Uterus (tissue), 4 donors: Measurements from ENCODE around the gene NXF1. TPM values are rescaled to one million over a fixed set of nuclear protein-coding genes. Genes with fewer than 3 reads are reported as not detected.
"Not testable (repeated sequence)": the region's sequence is repeated elsewhere in the genome, so short reads cannot be mapped to it uniquely, and the experiment has no call there.

Experiments
- DNase-seq, 2 donors: peaks; one replicate each; pipeline ENCODE4 v3.0.0-alpha.2; 2019 to 2020
- H3K27ac ChIP-seq, 2 donors: fragments of 200-600 bp; sonication (generic); 1 replicate in 1 of 2; 2 replicates in 1 of 2; pipeline ENCODE4 v1.5.1; 2016 to 2018
- H3K27me3 ChIP-seq, 2 donors: fragments of 200-600 bp; sonication (generic); one replicate each; pipeline ENCODE4 v1.5.1; 2018 to 2019; ENCODE audit warnings: control low read depth in 1 of 2
- H3K36me3 ChIP-seq, 2 donors: fragments of 200-600 bp; sonication (generic); one replicate each; pipeline ENCODE4 v1.5.1; 2019; ENCODE audit warnings: control low read depth in 1 of 2
- H3K4me1 ChIP-seq, 2 donors: fragments of 200-600 bp; sonication (generic); one replicate each; pipeline ENCODE4 v1.5.1; 2018 to 2019; ENCODE audit warnings: control low read depth in 1 of 2
- H3K4me3 ChIP-seq, 2 donors: fragments of 200-600 bp; sonication (generic); 1 replicate in 1 of 2; 2 replicates in 1 of 2; pipeline ENCODE4 v1.5.1; 2018 to 2019; ENCODE audit warnings: mild to moderate bottlenecking in 1 of 2
- H3K9me3 ChIP-seq, 2 donors: fragments of 200-600 bp; sonication (generic); one replicate each; pipeline ENCODE4 v1.5.1; 2019; ENCODE audit warnings: control low read depth in 1 of 2
- CTCF ChIP-seq, 4 experiments: fragments of 200-600 bp in 2 of 4; fragments of 450-650 bp in 2 of 4; sonication (generic) in 2 of 4; IDR thresholded peaks; one replicate each; pipeline ENCODE4 v1.5.1; 2016 to 2019; ENCODE audit warnings: antibody characterized with exemption in 4 of 4, mild to moderate bottlenecking in 2 of 4, moderate library complexity in 1 of 4
- POLR2A ChIP-seq, 2 donors: fragments of 450-650 bp; IDR thresholded peaks; one replicate each; pipeline ENCODE4 v1.6.1; 2016; ENCODE audit warnings: antibody characterized with exemption in 2 of 2, mild to moderate bottlenecking in 1 of 2, moderate library complexity in 1 of 2
- intact Hi-C: fragments of 100-400 bp; cut with DNase I; formaldehyde crosslinking; loops from one replicate; pipeline ENCODE4 v1.15.1; 2023; ENCODE audit warnings: low total_unique reads
- total RNA-seq, 4 donors: library from RNA; depleted of rRNA in 3 of 4; stranded (reverse); fragments of >200 nt in 3 of 4; gene quantifications; one replicate each; pipeline versions ENCODE4 v1.1.0 to v1.2.4, GENCODE V29; 2014 to 2023
- donor health status: DM: yes; HTN: yes; CAD: no.

NXF1 gene
- total RNA-seq, 4 donors from 2014 or later: 41.0 to 96.2 (median 50.2) TPM

GRCh38 chr11:62770778-62771143 lies 34.5 kb downstream of the NXF1 start:
- peak; percentile 42 to 47 for DNase-seq
- no peaks in the 10 kb centered on the region for H3K36me3 ChIP-seq
- no peaks in the 10 kb centered on the region for H3K9me3 ChIP-seq
- peak overlapping the region; percentile 94 to 96 for H3K27ac ChIP-seq
- TF ChIP-seq CTCF (IDR thresholded peaks at IDR 0.05): peak in 1 of 4 experiments; percentile 1
- no peak for TF ChIP-seq POLR2A (IDR thresholded peaks at IDR 0.05)
- H3K4me3 ChIP-seq: peak overlapping the region; percentile 57 to 66
- H3K27me3 ChIP-seq: no peaks in the 10 kb centered on the region
- H3K4me1 ChIP-seq: peaks cover 0 to 10% of the 10 kb centered on the region in 2 donors
- intact Hi-C loops: no loop called here

GRCh38 chr11:62760867-62761227 lies 44.4 kb downstream of the NXF1 start:
- H3K27me3 ChIP-seq, DNase-seq, H3K4me1 ChIP-seq, intact Hi-C loops, H3K36me3 ChIP-seq, H3K9me3 ChIP-seq: not testable (repeated sequence)
- H3K4me3 ChIP-seq: peak overlapping the region; percentile 68 to 78
- H3K27ac ChIP-seq: peak overlapping the region; percentile 80 to 87

- no peaks in the 10 kb centered on the region for H3K27me3 ChIP-seq
- no peaks in the 10 kb centered on the region for H3K36me3 ChIP-seq
- TF ChIP-seq POLR2A (IDR thresholded peaks at IDR 0.05): no peak
- TF ChIP-seq CTCF (IDR thresholded peaks at IDR 0.05): no peak
- DNase-seq: no peak
- H3K27ac ChIP-seq: no peak overlapping the region
- H3K4me3 ChIP-seq: no peak overlapping the region
- no peaks in the 10 kb centered on the region for H3K9me3 ChIP-seq
- intact Hi-C loops: no loop called here
- H3K4me1 ChIP-seq: peaks cover 0 to 4% of the 10 kb centered on the region in 2 donors
These were observed 47.1 kb downstream of the NXF1 start for GRCh38 chr11:62757846-62758788.

- no peaks in the 10 kb centered on the region for H3K36me3 ChIP-seq
- no peak for DNase-seq
- no peaks in the 10 kb centered on the region for H3K27me3 ChIP-seq
- H3K4me3 ChIP-seq: no peak overlapping the region
- H3K9me3 ChIP-seq: no peaks in the 10 kb centered on the region
- TF ChIP-seq CTCF (IDR thresholded peaks at IDR 0.05) (no peak), POLR2A (IDR thresholded peaks at IDR 0.05) (no peak)
- peaks cover 0 to 5% of the 10 kb centered on the region in 2 donors for H3K4me1 ChIP-seq
- intact Hi-C loops: no loop called here
- H3K27ac ChIP-seq: no peak overlapping the region
These were observed 50.1 kb downstream of the NXF1 start for GRCh38 chr11:62755086-62755615.

- intact Hi-C loops: no loop called here
These were observed 51.3 kb downstream of the NXF1 start, which contains the start of gene ZBTB3 for GRCh38 chr11:62753736-62754603. Gene ZBTB3, minus strand, starts transcription at chr11:62754160. Its CDS starts 496 bp downstream, at chr11:62753664.

More at GRCh38 chr11:62753736-62754603, 51.3 kb downstream of the NXF1 start, which contains the start of gene ZBTB3:
- peak within 1 kb of the TSS; percentile 91 to 92 for H3K27ac ChIP-seq
- H3K36me3 ChIP-seq: no peaks in the 10 kb centered on the region
- TF ChIP-seq POLR2A (IDR thresholded peaks at IDR 0.05) (peak; percentile 52 to 74), CTCF (IDR thresholded peaks at IDR 0.05) (peak in 2 of 4 experiments; percentile 5 to 43)
- H3K27me3 ChIP-seq: no peaks in the 10 kb centered on the region
- no peaks in the 10 kb centered on the region for H3K9me3 ChIP-seq
- peaks cover 0 to 5% of the 10 kb centered on the region in 2 donors for H3K4me1 ChIP-seq
- H3K4me3 ChIP-seq: peak within 1 kb of the TSS; percentile 69 to 83
- DNase-seq: peak; percentile 96 to 98
